Measurements from ENCODE around the gene ITGB2.

The ITGB2 gene

GRCh38 chr21:44867999-44868700 lies 52.5 kb downstream of the ITGB2 start:
- no peak for DNase-seq (ENCODE audit: low read depth)

GRCh38 chr21:44867464-44867863 lies 53.2 kb downstream of the ITGB2 start:
- no peak for DNase-seq (ENCODE audit: low read depth)

- DNase-seq (ENCODE audit: low read depth): no peak
These were observed 53.9 kb downstream of the ITGB2 start for GRCh38 chr21:44866780-44867179.

GRCh38 chr21:44865561-44866280 lies 55.0 kb downstream of the ITGB2 start:
- DNase-seq (ENCODE audit: low read depth): no peak

- no peak for DNase-seq (ENCODE audit: low read depth)
These were observed 57.6 kb downstream of the ITGB2 start for GRCh38 chr21:44862869-44863685.

- DNase-seq (ENCODE audit: low read depth): no peak
These were observed 61.9 kb downstream of the ITGB2 start for GRCh38 chr21:44858791-44859190.

GRCh38 chr21:44858291-44858690 lies 62.4 kb downstream of the ITGB2 start:
- DNase-seq (ENCODE audit: low read depth): no peak

- no peak for DNase-seq (ENCODE audit: low read depth)
These were observed 63.4 kb downstream of the ITGB2 start for GRCh38 chr21:44857127-44857892.

- DNase-seq (ENCODE audit: low read depth): no peak
These were observed 64.6 kb downstream of the ITGB2 start for GRCh38 chr21:44856131-44856530.

- no peak for DNase-seq (ENCODE audit: low read depth)
These were observed 65.1 kb downstream of the ITGB2 start for GRCh38 chr21:44855572-44855971.

GRCh38 chr21:44854664-44855446 lies 65.8 kb downstream of the ITGB2 start:
- DNase-seq (ENCODE audit: low read depth): no peak

- no peak for DNase-seq (ENCODE audit: low read depth)
These were observed 66.4 kb downstream of the ITGB2 start for GRCh38 chr21:44854391-44854663.

- no peak for DNase-seq (ENCODE audit: low read depth)
These were observed 66.9 kb downstream of the ITGB2 start for GRCh38 chr21:44853601-44854390.

GRCh38 chr21:44850905-44851657 lies 69.6 kb downstream of the ITGB2 start:
- DNase-seq (ENCODE audit: low read depth): no peak

- no peak for DNase-seq (ENCODE audit: low read depth)
These were observed 70.4 kb downstream of the ITGB2 start for GRCh38 chr21:44850208-44850800.

- no peak for DNase-seq (ENCODE audit: low read depth)
These were observed 71.0 kb downstream of the ITGB2 start for GRCh38 chr21:44849616-44850130.

- DNase-seq (ENCODE audit: low read depth): no peak
These were observed 71.7 kb downstream of the ITGB2 start for GRCh38 chr21:44848821-44849521.

GRCh38 chr21:44847261-44848056 lies 73.2 kb downstream of the ITGB2 start:
- DNase-seq (ENCODE audit: low read depth): no peak

All from HS-5 (cell line).